ENCODE results near the gene DHRS2.

GRCh38 chr14:23632461-23633159, 3.6 kb upstream of the DHRS2 start:
- TF ChIP-seq, protein P1, sequence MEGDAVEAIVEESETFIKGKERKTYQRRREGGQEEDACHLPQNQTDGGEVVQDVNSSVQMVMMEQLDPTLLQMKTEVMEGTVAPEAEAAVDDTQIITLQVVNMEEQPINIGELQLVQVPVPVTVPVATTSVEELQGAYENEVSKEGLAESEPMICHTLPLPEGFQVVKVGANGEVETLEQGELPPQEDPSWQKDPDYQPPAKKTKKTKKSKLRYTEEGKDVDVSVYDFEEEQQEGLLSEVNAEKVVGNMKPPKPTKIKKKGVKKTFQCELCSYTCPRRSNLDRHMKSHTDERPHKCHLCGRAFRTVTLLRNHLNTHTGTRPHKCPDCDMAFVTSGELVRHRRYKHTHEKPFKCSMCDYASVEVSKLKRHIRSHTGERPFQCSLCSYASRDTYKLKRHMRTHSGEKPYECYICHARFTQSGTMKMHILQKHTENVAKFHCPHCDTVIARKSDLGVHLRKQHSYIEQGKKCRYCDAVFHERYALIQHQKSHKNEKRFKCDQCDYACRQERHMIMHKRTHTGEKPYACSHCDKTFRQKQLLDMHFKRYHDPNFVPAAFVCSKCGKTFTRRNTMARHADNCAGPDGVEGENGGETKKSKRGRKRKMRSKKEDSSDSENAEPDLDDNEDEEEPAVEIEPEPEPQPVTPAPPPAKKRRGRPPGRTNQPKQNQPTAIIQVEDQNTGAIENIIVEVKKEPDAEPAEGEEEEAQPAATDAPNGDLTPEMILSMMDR (IDR thresholded peaks at IDR 0.05): no peak
- no peak for TF ChIP-seq POLR2AphosphoS5 (IDR thresholded peaks at IDR 0.05)
